Effector memory CD4-positive, alpha-beta T cell (primary cell): ENCODE data around the gene AHCY.
"Not testable (repeated sequence)": the region's sequence is repeated elsewhere in the genome, so short reads cannot be mapped to it uniquely, and the experiment has no call there.

Experiments
- DNase-seq, 3 donors: peaks; one replicate each; pipeline ENCODE4 v3.0.0-alpha.2; 2020
- H3K27ac ChIP-seq: 2 replicates; pipeline ENCODE4 v1.7.0; 2013; ENCODE audit warnings: mild to moderate bottlenecking, low read length, moderate library complexity; ENCODE audit not compliant: insufficient read depth, poor library complexity, severe bottlenecking
- H3K27me3 ChIP-seq: replicated peaks from 2 replicates; pipeline ENCODE4 v1.7.0; 2013; ENCODE audit warnings: mild to moderate bottlenecking, low read length; ENCODE audit not compliant: insufficient read depth, control insufficient read depth, poor library complexity, severe bottlenecking
- H3K36me3 ChIP-seq: 2 replicates; pipeline ENCODE4 v1.7.0; 2013; ENCODE audit warnings: mild to moderate bottlenecking, low read length, moderate library complexity; ENCODE audit not compliant: control insufficient read depth, insufficient read depth
- H3K4me1 ChIP-seq: 2 replicates; pipeline ENCODE4 v1.7.0; 2013; ENCODE audit warnings: low read length, mild to moderate bottlenecking; ENCODE audit not compliant: control insufficient read depth, insufficient read depth, poor library complexity, severe bottlenecking
- H3K4me3 ChIP-seq: 2 replicates; pipeline ENCODE4 v1.7.0; 2013; ENCODE audit warnings: low read length, low read depth, mild to moderate bottlenecking; ENCODE audit not compliant: insufficient read depth, poor library complexity, severe bottlenecking
- H3K9me3 ChIP-seq: 2 replicates; pipeline ENCODE4 v1.7.0; 2013; ENCODE audit warnings: mild to moderate bottlenecking, low read length, moderate library complexity; ENCODE audit not compliant: control insufficient read depth

Gene AHCY

DNA sequence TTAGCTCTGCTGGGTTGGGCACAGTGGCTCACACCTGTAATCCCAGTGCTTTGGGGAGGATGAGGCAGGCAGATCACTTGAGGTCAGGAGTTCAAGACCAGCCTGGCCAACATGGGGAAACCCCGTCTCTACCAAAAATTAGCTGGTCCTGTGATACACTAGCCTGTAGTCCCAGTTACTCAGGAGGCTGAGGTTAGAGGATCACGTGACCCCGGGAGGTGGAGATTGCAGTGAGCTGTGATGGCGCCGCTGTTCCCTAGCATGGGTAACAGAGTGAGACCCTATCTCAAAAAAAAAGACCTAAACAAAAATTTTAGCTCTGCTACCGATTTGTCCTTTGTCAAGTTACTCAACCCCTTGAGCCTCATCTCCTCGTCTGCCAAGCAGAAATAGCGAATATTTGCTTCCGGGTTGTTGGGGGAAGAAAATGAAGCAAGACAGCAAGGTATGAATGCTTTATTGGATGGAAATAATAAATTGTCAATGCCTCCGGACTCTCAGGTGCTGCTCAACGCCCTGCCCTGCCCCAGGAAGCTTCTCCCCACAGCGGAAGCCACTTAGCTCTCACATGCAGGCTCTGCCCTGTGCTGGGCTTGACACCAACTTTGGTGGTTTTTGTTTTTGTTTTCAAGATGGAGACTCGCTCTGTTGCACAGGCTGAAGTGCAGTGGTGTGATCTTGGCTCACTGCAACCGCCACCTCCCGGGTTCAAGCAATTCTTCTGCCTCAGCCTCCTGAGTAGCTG lies 35.0 kb upstream of the AHCY start:
- no peak overlapping the region for H3K4me3 ChIP-seq

DNA sequence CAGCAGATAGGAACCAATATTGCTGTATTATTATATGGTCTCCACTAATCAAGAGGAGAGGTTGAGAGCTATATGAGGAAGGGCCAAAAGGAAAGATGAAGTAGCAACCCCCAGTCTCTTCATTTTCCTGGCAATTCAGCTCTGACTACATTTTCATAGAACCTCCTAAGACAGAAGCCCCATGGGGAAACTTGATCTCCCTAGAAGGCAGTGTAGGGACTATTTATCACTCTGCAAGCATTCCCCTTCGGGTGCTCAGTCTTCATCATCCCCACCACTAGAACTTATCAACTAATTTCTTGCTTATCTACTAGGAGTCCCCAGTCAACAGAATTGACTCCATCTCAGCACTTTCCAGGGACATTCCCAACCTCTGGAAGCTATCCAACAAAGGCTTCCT lies 34.4 kb upstream of the AHCY start:
- DNase-seq = no peak
- Histone ChIP-seq H3K27ac (no peak overlapping the region), H3K27me3 (no peaks in the 10 kb centered on the region), H3K9me3 (no peaks in the 10 kb centered on the region), H3K36me3 (no peaks in the 10 kb centered on the region), H3K4me3 (no peak overlapping the region), H3K4me1 (no peaks in the 10 kb centered on the region)

More for the DNA sequence above, 35.0 kb upstream of the AHCY start:
- H3K27me3 ChIP-seq = no peaks in the 10 kb centered on the region
- DNase-seq = no peak
- H3K4me1 ChIP-seq = no peaks in the 10 kb centered on the region
- no peak overlapping the region for H3K27ac ChIP-seq
- no peaks in the 10 kb centered on the region for H3K9me3 ChIP-seq
- no peaks in the 10 kb centered on the region for H3K36me3 ChIP-seq

DNA sequence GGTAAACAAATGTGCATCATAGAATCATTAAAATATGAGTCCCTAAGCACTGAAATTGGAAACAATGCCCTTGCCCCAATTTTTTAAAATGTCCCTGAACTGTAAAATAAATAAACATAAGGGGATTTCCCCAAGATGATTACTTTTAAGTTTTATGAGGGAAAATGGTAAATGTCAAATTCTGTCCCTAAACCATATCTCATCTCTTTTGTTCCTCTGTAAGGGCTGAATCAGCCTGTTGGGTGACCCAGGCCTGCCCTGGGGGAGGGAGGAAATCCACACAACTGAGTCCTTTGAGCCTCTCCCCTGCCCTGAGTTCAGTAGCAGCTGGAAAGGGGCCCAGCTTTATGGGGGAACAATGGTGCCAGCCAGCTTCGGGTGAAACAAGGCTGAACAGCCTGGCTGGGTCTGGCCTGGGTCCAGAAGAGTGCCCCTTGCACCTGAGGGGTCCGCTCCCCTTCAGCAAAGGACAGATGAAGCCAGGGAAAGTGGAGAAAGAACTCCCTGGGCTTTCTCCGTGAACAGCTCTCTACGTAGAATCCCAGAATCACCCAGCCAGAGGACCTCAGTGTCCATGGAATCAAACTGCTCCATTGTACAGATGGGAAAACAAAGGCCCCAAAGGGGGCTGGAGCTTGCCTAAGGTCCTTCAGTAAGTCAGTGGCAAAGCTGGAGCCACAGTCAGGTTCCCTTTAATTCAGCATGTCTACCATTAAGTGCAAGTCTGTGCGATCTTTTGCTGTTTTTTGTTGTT lies 31.7 kb upstream of the AHCY start:
- Histone ChIP-seq H3K9me3 (no peaks in the 10 kb centered on the region), H3K27ac (no peak overlapping the region), H3K27me3 (no peaks in the 10 kb centered on the region), H3K36me3 (no peaks in the 10 kb centered on the region), H3K4me1 (no peaks in the 10 kb centered on the region), H3K4me3 (no peak overlapping the region)
- DNase-seq = no peak

DNA sequence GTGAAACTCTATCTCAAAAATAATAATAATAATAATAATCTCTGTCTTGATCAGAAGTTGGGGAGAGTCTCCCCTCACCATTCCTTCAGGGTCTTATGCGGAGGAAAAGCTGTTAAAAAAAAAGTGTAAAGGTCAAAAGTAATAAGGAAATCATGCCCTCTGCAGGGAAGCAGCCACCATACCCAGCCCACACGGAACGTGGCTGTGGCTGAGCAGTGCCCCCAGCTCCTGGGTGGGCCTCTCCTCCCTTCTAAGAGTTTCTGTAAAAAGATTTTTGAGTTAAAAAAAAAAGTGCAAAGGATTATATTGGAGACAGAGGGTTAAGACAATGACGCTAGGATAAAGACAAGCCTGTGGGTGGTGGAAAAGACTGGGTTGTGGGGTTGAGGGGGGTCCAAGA lies 30.6 kb upstream of the AHCY start:
- Histone ChIP-seq H3K27me3 (no peaks in the 10 kb centered on the region), H3K4me1 (no peaks in the 10 kb centered on the region), H3K36me3 (no peaks in the 10 kb centered on the region), H3K4me3 (no peak overlapping the region), H3K9me3 (no peaks in the 10 kb centered on the region), H3K27ac (no peak overlapping the region)
- DNase-seq = no peak

DNA sequence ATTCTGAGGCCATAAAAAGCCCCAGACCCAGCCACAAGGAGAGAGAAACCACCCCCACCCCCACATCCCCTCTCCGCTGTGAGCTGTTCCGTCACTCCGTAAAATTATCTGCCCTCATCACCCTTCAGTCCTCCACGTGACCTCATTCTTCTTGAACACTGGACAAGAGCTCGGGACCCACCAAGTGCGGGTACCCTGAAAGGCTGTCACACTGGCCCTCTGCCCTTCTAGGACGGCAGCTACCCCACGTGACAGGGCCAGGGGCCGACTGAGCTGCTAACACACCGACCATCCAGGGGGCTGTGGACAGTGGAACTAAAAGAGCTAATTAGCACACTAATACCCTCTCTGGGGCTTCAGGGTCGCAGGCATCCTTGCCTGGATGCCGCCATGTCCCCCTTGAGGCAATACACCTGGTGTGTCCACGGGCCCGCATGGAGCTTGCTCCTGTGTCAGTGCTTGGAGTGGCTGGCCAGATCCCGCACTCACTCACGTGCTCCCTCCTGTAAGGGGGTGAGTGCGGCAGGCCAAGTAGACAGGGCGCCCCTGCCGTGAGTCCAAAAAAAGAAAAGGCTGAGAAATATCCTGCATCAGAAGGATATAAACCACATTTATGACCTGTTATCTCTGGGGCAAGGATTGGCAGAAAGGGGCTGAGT lies 29.2 kb upstream of the AHCY start:
- Histone ChIP-seq H3K4me1 (no peaks in the 10 kb centered on the region), H3K36me3 (no peaks in the 10 kb centered on the region), H3K9me3 (no peaks in the 10 kb centered on the region), H3K27ac (no peak overlapping the region), H3K4me3 (no peak overlapping the region), H3K27me3 (no peaks in the 10 kb centered on the region)
- DNase-seq = no peak

DNA sequence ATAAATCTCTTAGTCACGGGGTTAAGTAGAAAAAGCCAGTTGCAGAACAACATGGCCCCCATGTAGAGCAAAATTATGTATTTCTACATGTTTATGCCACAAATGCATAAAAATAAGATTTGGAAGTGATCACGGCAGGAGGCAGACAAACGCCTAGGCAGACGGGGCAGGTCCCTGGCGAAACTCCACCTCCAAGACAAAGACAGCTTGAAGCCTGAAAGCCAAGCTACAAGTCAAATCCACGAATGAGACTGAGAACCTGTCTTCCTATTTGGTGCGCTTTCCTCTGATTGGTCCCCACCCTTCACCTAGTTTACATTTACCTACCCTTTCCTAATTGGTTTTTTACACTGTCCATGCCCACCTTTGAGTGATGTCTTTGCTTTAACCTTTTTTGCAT lies 28.7 kb upstream of the AHCY start:
- Histone ChIP-seq H3K4me3 (no peak overlapping the region), H3K36me3 (no peaks in the 10 kb centered on the region), H3K27ac (no peak overlapping the region), H3K27me3 (no peaks in the 10 kb centered on the region), H3K9me3 (no peaks in the 10 kb centered on the region), H3K4me1 (no peaks in the 10 kb centered on the region)
- DNase-seq = no peak

DNA sequence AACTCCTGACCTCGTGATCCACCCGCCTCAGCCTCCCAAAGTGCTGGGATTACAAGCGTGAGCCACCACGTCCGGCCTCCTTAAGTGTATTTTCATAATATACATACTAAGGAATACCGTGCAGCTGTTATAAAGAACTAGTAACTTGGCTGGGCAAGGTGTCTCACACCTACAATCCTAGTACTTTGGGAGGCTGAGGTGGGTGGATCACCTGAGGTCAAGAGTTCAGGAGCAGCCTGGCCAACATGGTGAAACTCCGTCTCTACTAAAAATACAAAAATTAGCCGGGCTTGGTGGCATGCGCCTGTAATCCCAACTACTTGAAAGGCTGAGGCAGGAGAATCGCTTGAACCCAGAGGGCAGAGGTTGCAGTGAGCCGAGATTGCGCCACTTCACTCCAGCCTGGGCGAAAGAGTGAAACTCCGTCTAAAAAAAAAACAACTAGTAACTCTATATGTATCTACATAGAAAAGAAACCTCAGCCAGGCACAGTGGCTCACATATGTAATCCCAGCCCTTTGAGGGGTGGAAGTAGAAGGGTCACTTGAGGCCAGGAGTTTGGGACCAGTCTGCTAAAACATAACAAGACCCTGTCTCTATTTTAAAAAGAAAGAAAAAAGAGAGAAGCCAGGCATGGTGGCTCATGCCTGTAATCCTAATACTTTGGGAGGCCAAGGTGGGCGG lies 27.8 kb upstream of the AHCY start:
- H3K27ac ChIP-seq, H3K36me3 ChIP-seq, H3K9me3 ChIP-seq, DNase-seq, H3K4me3 ChIP-seq, H3K27me3 ChIP-seq, H3K4me1 ChIP-seq: not testable (repeated sequence)

DNA sequence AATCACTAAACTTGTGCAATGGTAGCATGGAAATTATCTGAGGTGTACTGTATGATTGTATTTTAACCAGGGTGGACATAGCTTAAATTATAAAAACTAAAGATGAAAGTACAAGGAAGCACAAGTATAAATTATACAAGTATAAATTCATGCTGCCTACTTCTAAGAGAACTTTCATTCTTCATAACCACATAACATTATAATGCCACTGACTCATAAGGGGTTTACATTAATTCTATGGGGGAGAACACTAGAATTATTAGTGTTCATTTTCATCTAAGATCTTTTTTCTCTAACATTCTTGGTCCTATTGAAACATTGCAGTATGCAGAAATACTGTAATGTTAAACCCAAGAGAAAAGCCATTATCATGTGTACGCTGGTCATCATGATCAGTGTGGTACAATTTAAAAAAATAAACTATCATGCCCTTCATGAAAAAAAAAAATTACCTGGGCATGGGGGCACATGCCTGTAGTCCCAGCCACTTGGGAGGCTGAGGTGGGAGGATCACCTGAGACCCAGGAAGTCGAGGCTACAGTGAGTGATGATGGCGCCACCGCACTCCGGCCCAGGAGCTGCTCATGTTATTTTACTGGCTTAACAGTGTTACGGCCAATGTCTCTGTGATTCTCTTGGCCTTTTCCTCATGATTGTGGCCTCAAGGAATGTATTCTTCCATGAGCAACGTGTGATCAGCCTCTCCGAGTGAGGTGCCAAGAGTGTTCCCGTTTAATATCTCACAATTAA lies 25.9 kb upstream of the AHCY start:
- no peaks in the 10 kb centered on the region for H3K9me3 ChIP-seq
- H3K4me3 ChIP-seq = no peak overlapping the region
- no peak overlapping the region for H3K27ac ChIP-seq
- H3K27me3 ChIP-seq = no peaks in the 10 kb centered on the region
- H3K4me1 ChIP-seq = no peaks in the 10 kb centered on the region
- H3K36me3 ChIP-seq = no peaks in the 10 kb centered on the region
- DNase-seq = no peak

DNA sequence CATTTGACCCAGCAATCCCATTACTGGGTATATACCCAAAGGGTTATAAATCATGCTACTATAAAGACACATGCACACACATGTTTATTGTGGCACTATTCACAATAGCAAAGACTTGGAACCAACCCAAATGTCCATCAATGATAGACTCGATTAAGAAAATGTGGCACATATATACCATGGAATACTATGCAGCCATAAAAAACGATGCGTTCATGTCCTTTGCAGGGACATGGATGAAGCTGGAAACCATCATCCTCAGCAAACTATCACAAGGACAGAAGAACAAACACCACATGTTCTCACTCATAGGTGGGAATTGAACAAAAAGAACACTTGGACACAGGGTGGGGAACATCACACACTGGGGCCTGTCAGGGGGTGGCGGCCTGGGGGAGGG lies 25.1 kb upstream of the AHCY start:
- H3K27me3 ChIP-seq, DNase-seq, H3K27ac ChIP-seq, H3K4me1 ChIP-seq, H3K36me3 ChIP-seq, H3K4me3 ChIP-seq, H3K9me3 ChIP-seq: not testable (repeated sequence)
